Measurements from ENCODE around the gene SLC28A1.

DNA sequence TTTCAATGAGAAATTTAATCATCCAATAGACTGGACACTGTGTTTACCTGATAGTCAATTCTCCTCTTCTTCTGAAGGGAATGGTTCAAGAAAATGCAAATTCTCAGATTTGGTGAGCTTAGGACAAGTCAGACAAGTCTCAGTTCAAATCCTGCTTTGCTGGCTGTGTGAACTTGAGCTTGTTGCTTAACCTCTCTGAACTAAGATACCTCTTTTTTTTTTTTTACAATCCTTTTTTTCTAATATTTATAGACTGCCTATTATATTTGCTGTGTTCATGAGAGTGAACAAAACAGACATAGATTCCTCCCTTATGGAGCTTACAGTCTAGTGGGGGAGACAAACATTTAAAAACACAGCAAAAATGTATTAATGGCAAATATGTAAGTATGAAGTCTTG lies 8.2 kb upstream of the SLC28A1 start:
- TF ChIP-seq CTCF (conservative IDR thresholded peaks at IDR 0.05; ENCODE audit: low read depth, low read length) (no peak), EZH2phosphoT487 (IDR thresholded peaks at IDR 0.05; ENCODE audit: borderline replicate concordance, low read length) (no peak), EZH2 (IDR thresholded peaks at IDR 0.05; ENCODE audit: low read length, unreplicated experiment) (no peak)
